Large intestine (tissue), 3 donors: ENCODE measurements around the gene ZNF608. TPM values are rescaled to one million over a fixed set of nuclear protein-coding genes. Genes with fewer than 3 reads are reported as not detected.

Experiments used
- DNase-seq, 2 donors: peaks; one replicate each; pipeline versions ENCODE4 v3.0.0 to v3.0.0-alpha.2; 2013
- H3K27ac ChIP-seq: one replicate; pipeline ENCODE4 v1.5.1; 2013; ENCODE audit warnings: low read length
- H3K27me3 ChIP-seq: 2 replicates; pipeline ENCODE4 v1.6.1; 2013; ENCODE audit warnings: low read length; ENCODE audit not compliant: control insufficient read depth, insufficient read depth
- H3K36me3 ChIP-seq: 2 replicates; pipeline ENCODE4 v1.6.1; 2013; ENCODE audit warnings: low read length; ENCODE audit not compliant: control insufficient read depth, insufficient read depth
- H3K4me1 ChIP-seq: one replicate; pipeline ENCODE4 v1.6.1; 2013; ENCODE audit warnings: low read length; ENCODE audit not compliant: control insufficient read depth, insufficient read depth
- H3K4me3 ChIP-seq: one replicate; pipeline ENCODE4 v1.5.1; 2013; ENCODE audit warnings: low read length
- H3K9me3 ChIP-seq: one replicate; pipeline ENCODE4 v1.6.1; 2013; ENCODE audit warnings: mild to moderate bottlenecking, low read depth, low read length, moderate library complexity; ENCODE audit not compliant: control insufficient read depth
- WGBS: methylation state at CpG from one replicate; pipeline ENCODE4 v1.1.5; 2013; ENCODE audit warnings: low lambda C conversion rate; ENCODE audit not compliant: insufficient coverage; 5-methylcytosine and 5-hydroxymethylcytosine counted together
- polyA plus RNA-seq: library from polyadenylated mRNA; unstranded; fragments of 120-200 nt; gene quantifications from one replicate; pipeline ENCODE4 v1.2.1, GENCODE V29; 2013

Gene ZNF608
- polyA plus RNA-seq, 1 donor = 44.2 TPM

DNA sequence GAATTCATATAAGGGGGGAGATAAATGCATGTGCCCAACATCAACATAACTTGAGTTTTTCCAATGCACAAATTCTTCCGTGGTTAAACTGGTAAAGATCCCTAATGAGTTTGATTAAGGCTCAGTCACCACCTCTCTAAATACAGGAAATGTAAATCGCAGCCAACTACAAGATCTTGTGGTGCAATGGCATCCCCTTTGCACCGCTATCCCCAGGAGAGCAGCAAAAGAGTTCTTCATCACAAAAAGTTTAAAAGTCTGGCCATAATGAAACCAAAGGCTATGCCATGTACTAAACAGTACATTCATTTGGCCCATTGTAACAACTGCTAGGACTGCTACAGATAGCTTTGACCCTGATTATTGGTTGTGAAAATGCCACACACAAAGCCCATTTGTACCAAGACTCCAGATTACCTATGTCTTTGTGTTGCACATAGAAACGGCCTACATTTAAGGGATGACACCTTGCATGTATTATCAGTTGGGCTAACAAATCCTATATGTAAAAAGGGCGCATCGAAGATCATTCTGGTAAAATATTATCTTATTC lies 44.5 kb downstream of the ZNF608 start:
- Histone ChIP-seq H3K27ac (peak overlapping the region; percentile 56), H3K36me3 (peaks cover 8% of the 10 kb centered on the region), H3K4me1 (peaks cover 50% of the 10 kb centered on the region), H3K4me3 (no peak overlapping the region), H3K9me3 (no peaks in the 10 kb centered on the region), H3K27me3 (no peaks in the 10 kb centered on the region)
- WGBS = no CpG with 5 or more reads among the region's 6 CpGs
- DNase-seq = no peak

GRCh38 chr5:124701016-124701415 lies 45.4 kb downstream of the ZNF608 start:
- DNase-seq = no peak
- H3K27ac ChIP-seq = no peak overlapping the region

DNA sequence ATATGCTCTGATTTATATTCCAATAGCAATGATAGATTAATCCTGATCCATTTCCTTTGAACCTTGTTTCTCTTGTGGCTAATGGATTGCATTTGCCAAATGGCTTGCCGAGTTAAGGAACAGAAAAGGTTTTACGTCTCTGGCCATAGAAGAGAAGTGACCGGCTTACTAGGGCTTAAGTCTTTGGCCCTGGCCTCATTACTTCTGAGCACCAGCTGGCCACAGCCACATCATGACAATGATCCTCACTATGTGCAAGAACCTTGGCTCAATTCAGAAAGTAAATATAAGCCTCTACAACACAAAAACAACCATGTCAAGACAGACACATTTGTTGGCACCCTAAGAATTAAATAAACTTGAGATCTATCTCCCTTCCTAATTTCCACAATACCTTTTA lies 46.1 kb downstream of the ZNF608 start:
- Histone ChIP-seq H3K4me3 (no peak overlapping the region), H3K36me3 (peaks cover 8% of the 10 kb centered on the region), H3K27ac (no peak overlapping the region), H3K9me3 (no peaks in the 10 kb centered on the region), H3K27me3 (no peaks in the 10 kb centered on the region), H3K4me1 (peaks cover 38% of the 10 kb centered on the region)
- no peak for DNase-seq
- WGBS = no CpG with 5 or more reads among the region's 3 CpGs

More at GRCh38 chr5:124701016-124701415, 45.4 kb downstream of the ZNF608 start:
- peaks cover 45% of the 10 kb centered on the region for H3K4me1 ChIP-seq
- H3K36me3 ChIP-seq = peaks cover 8% of the 10 kb centered on the region
- no peaks in the 10 kb centered on the region for H3K27me3 ChIP-seq
- WGBS = 83% methylated on average over 1 of the region's 9 CpGs
- no peaks in the 10 kb centered on the region for H3K9me3 ChIP-seq
- H3K4me3 ChIP-seq = no peak overlapping the region

DNA sequence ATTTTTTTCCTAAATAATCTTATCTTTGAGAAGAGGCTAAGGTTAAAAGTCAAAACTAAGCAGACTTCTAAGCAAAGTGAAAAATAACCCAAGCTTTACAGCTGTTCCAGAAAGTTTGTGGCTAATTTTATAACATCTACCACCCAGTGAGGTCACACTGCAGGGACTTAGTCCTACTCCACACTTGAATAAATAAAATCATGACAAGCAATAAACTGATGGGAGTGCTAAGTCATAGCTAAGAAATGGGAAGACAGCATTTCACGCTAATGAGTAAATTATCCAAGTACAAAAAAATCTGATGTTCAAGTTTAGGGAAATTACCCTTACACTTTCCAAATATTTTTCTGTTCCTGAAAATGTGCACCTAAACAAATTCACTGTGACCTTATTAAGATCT lies 47.7 kb downstream of the ZNF608 start:
- 50% methylated on average over 1 of the region's 1 CpG for WGBS
- H3K27me3 ChIP-seq = no peaks in the 10 kb centered on the region
- no peak overlapping the region for H3K4me3 ChIP-seq
- H3K4me1 ChIP-seq = peaks cover 25% of the 10 kb centered on the region
- H3K36me3 ChIP-seq = peaks cover 10% of the 10 kb centered on the region
- peak overlapping the region; percentile 46 for H3K27ac ChIP-seq
- no peaks in the 10 kb centered on the region for H3K9me3 ChIP-seq
- no peak for DNase-seq

GRCh38 chr5:124697933-124698591 lies 48.4 kb downstream of the ZNF608 start:
- Histone ChIP-seq H3K27ac (peak overlapping the region; percentile 46), H3K36me3 (peaks cover 10% of the 10 kb centered on the region), H3K4me3 (no peak overlapping the region), H3K4me1 (peaks cover 22% of the 10 kb centered on the region), H3K27me3 (no peaks in the 10 kb centered on the region), H3K9me3 (no peaks in the 10 kb centered on the region)
- no CpG with 5 or more reads among the region's 4 CpGs for whole genome bisulfite sequencing
- peak in 1 of 2 donors; percentile 53 for DNase-seq

GRCh38 chr5:124697501-124697900 lies 48.9 kb downstream of the ZNF608 start:
- H3K9me3 ChIP-seq = no peaks in the 10 kb centered on the region
- no peak for DNase-seq
- H3K27me3 ChIP-seq = no peaks in the 10 kb centered on the region
- peaks cover 22% of the 10 kb centered on the region for H3K4me1 ChIP-seq
- WGBS = 75% methylated on average over 1 of the region's 1 CpG
- no peak overlapping the region for H3K4me3 ChIP-seq
- H3K27ac ChIP-seq = no peak overlapping the region
- H3K36me3 ChIP-seq = peaks cover 10% of the 10 kb centered on the region

GRCh38 chr5:124696898-124697297 lies 49.5 kb downstream of the ZNF608 start:
- Histone ChIP-seq H3K27me3 (no peaks in the 10 kb centered on the region), H3K27ac (no peak overlapping the region), H3K9me3 (no peaks in the 10 kb centered on the region), H3K36me3 (peaks cover 10% of the 10 kb centered on the region), H3K4me3 (no peak overlapping the region), H3K4me1 (peaks cover 17% of the 10 kb centered on the region)
- no peak for DNase-seq
- WGBS = 93% methylated on average over 7 of the region's 7 CpGs
